Keratinocyte (primary cell): ENCODE results near the gene DYNC1I2. TPM values are rescaled to one million over a fixed set of nuclear protein-coding genes. Genes with fewer than 3 reads are reported as not detected.

Experiments
- DNase-seq: peaks from one replicate; pipeline ENCODE4 v3.0.0-alpha.2; 2011; ENCODE audit warnings: low read depth, missing footprints, low spot score
- FAIRE-seq: peaks from 2 replicates; lab custom pipeline; 2011; peaks lifted over from hg19 to GRCh38; lab: Jason Lieb, UNC
- H2AFZ ChIP-seq: 2 replicates; pipeline ENCODE4 v1.6.0; 2012; ENCODE audit warnings: low read length, control low read depth, inconsistent platforms; ENCODE audit not compliant: control insufficient read depth
- H3K27ac ChIP-seq: 2 replicates; pipeline ENCODE4 v1.5.1; 2011; ENCODE audit warnings: low read length; ENCODE audit not compliant: control insufficient read depth, insufficient read depth
- H3K27me3 ChIP-seq: 3 replicates; pipeline ENCODE4 v1.6.0; 2011; ENCODE audit warnings: low read length; ENCODE audit not compliant: control insufficient read depth, insufficient read depth; ENCODE audit errors: extremely low read depth
- H3K36me3 ChIP-seq, 2 experiments: 2 replicates in 1 of 2; 3 replicates in 1 of 2; pipeline ENCODE4 v1.5.1; 2011; ENCODE audit warnings: low read length in 2 of 2, mild to moderate bottlenecking in 1 of 2; ENCODE audit not compliant: control insufficient read depth in 2 of 2, insufficient read depth in 2 of 2; ENCODE audit errors: extremely low read depth in 1 of 2
- H3K4me1 ChIP-seq: 3 replicates; pipeline ENCODE4 v1.5.1; 2011; ENCODE audit warnings: low read length; ENCODE audit not compliant: control insufficient read depth, insufficient read depth; ENCODE audit errors: extremely low read depth
- H3K4me2 ChIP-seq: 3 replicates; pipeline ENCODE4 v1.6.0; 2011; ENCODE audit warnings: low read depth, low read length; ENCODE audit not compliant: control insufficient read depth, insufficient read depth; ENCODE audit errors: extremely low read depth
- H3K4me3 ChIP-seq, 3 experiments: fragments of 200-600 bp in 1 of 3; sonication (generic) in 1 of 3; 2 replicates in 2 of 3; 3 replicates in 1 of 3; pipeline ENCODE4 v1.5.1; 2011 to 2016; ENCODE audit warnings: low read length in 3 of 3, mild to moderate bottlenecking in 3 of 3, control low read depth in 2 of 3, inconsistent platforms in 1 of 3, low read depth in 1 of 3, mixed read lengths in 1 of 3, mixed run types in 1 of 3, moderate library complexity in 1 of 3; ENCODE audit not compliant: control insufficient read depth in 2 of 3, insufficient read depth in 2 of 3; ENCODE audit errors: extremely low read depth in 1 of 3
- H3K79me2 ChIP-seq: 2 replicates; pipeline ENCODE4 v1.6.0; 2012; ENCODE audit warnings: low read length; ENCODE audit not compliant: control insufficient read depth, insufficient read depth
- H3K9ac ChIP-seq: 3 replicates; pipeline ENCODE4 v1.6.0; 2011; ENCODE audit warnings: low read length; ENCODE audit not compliant: control insufficient read depth, insufficient read depth; ENCODE audit errors: extremely low read depth
- H3K9me1 ChIP-seq: 3 replicates; pipeline ENCODE4 v1.6.0; 2011; ENCODE audit warnings: low read length; ENCODE audit not compliant: control insufficient read depth, insufficient read depth; ENCODE audit errors: extremely low read depth
- H3K9me3 ChIP-seq: 2 replicates; pipeline ENCODE4 v1.5.1; 2012; ENCODE audit warnings: low read depth, low read length; ENCODE audit not compliant: control insufficient read depth
- H4K20me1 ChIP-seq: 3 replicates; pipeline ENCODE4 v1.6.0; 2011; ENCODE audit warnings: low read length; ENCODE audit not compliant: control insufficient read depth, insufficient read depth; ENCODE audit errors: extremely low read depth
- EZH2 ChIP-seq: IDR thresholded peaks from one replicate; pipeline ENCODE4 v1.6.1; 2012; ENCODE audit warnings: inconsistent platforms, mild to moderate bottlenecking, low read length, moderate library complexity
- dilution Hi-C: fragments of 300-500 bp; cut with MboI; formaldehyde crosslinking; loops from one replicate; pipeline ENCODE4 v1.7.0; 2020; ENCODE audit warnings: low sequenced_read_pairs; ENCODE audit not compliant: extremely low pct_ligation_motif_present
- polyA plus RNA-seq, 5 experiments: library from polyadenylated mRNA; depleted of rRNA in 3 of 5; stranded (reverse) in 3 of 5; stranded (forward) in 1 of 5; unstranded in 1 of 5; fragments of >200 nt; gene quantifications; 1 replicate in 1 of 5; 2 replicates in 3 of 5; 3 replicates in 1 of 5; pipeline versions ENCODE4 v1.2.1 to v1.2.3, GENCODE V29; 2011 to 2012; ENCODE audit warnings: missing spikeins in 2 of 5, low read depth in 1 of 5, low replicate concordance in 1 of 5
- TF ChIP-seq, protein P1 (sequence below), 3 experiments: IDR thresholded peaks in 1 of 3; conservative IDR thresholded peaks in 1 of 3; optimal IDR thresholded peaks in 1 of 3; 2 replicates in 2 of 3; 3 replicates in 1 of 3; pipeline versions ENCODE3 to v1.5.1; 2011; ENCODE audit warnings: low read length in 3 of 3, mild to moderate bottlenecking in 3 of 3, moderate library complexity in 2 of 3, control low read depth in 1 of 3, inconsistent platforms in 1 of 3; ENCODE audit not compliant: insufficient read depth in 2 of 3; ENCODE audit errors: extremely low read depth in 1 of 3

The DYNC1I2 gene
- polyA plus RNA-seq, 1 donor (not counting 4 experiments of a cell fraction or from before 2014, with no cell fraction given): 237 TPM

DNA sequence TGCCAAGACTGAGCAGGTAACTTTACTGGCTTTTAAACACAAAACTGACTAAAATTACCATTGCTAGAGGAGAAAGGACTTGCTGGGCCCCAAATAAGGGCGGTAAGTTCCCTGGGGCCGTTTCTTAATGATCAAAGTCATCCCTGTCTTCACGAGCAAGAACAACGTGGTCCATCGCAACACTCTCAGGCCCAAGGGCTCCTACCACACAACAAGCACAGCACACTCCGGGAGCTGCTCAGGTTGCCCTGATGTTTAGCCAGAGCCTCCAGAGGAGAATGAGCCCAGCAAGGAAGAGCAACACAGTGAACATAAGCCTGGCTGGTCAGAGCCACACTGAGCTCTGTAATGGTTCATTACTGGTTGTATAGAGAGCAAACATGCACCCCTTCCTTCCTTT is 102.7 kb downstream of the DYNC1I2 start:
- H3K4me3 ChIP-seq: no peak overlapping the region

GRCh38 chr2:171791361-171791760 is 104.1 kb downstream of the DYNC1I2 start:
- Histone ChIP-seq H3K79me2 (no peaks in the 10 kb centered on the region), H3K4me3 (no peak overlapping the region), H2AFZ (no peak overlapping the region), H3K27ac (no peak overlapping the region), H4K20me1 (no peaks in the 10 kb centered on the region), H3K9ac (no peak overlapping the region), H3K4me1 (no peaks in the 10 kb centered on the region), H3K27me3 (no peaks in the 10 kb centered on the region), H3K36me3 (peaks cover 4% of the 10 kb centered on the region in 2 experiments), H3K9me3 (no peaks in the 10 kb centered on the region), H3K9me1 (no peaks in the 10 kb centered on the region), H3K4me2 (no peak overlapping the region)
- no peak for TF ChIP-seq EZH2
- TF ChIP-seq, protein P1, sequence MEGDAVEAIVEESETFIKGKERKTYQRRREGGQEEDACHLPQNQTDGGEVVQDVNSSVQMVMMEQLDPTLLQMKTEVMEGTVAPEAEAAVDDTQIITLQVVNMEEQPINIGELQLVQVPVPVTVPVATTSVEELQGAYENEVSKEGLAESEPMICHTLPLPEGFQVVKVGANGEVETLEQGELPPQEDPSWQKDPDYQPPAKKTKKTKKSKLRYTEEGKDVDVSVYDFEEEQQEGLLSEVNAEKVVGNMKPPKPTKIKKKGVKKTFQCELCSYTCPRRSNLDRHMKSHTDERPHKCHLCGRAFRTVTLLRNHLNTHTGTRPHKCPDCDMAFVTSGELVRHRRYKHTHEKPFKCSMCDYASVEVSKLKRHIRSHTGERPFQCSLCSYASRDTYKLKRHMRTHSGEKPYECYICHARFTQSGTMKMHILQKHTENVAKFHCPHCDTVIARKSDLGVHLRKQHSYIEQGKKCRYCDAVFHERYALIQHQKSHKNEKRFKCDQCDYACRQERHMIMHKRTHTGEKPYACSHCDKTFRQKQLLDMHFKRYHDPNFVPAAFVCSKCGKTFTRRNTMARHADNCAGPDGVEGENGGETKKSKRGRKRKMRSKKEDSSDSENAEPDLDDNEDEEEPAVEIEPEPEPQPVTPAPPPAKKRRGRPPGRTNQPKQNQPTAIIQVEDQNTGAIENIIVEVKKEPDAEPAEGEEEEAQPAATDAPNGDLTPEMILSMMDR (optimal IDR thresholded peaks at IDR 0.05 in 1 of 3, IDR thresholded peaks at IDR 0.05 in 1 of 3, conservative IDR thresholded peaks at IDR 0.05 in 1 of 3; ENCODE audit: extremely low read depth in 1 of 3, insufficient read depth in 2 of 3, low read length in 3 of 3): no peak
- dilution Hi-C loops: no loop called here
- DNase-seq: no peak
- FAIRE-seq: no peak

More for the DNA sequence above, 102.7 kb downstream of the DYNC1I2 start:
- H2AFZ ChIP-seq: no peak overlapping the region
- H3K27me3 ChIP-seq: no peaks in the 10 kb centered on the region
- H4K20me1 ChIP-seq: no peaks in the 10 kb centered on the region
- FAIRE-seq: no peak
- H3K79me2 ChIP-seq: no peaks in the 10 kb centered on the region
- DNase-seq: no peak
- no peaks in the 10 kb centered on the region for H3K9me3 ChIP-seq
- TF ChIP-seq EZH2: no peak
- TF ChIP-seq, protein P1 (optimal IDR thresholded peaks at IDR 0.05 in 1 of 3, IDR thresholded peaks at IDR 0.05 in 1 of 3, conservative IDR thresholded peaks at IDR 0.05 in 1 of 3; ENCODE audit: extremely low read depth in 1 of 3, insufficient read depth in 2 of 3, low read length in 3 of 3): no peak
- no peak overlapping the region for H3K4me2 ChIP-seq
- dilution Hi-C loops: no loop called here
- no peak overlapping the region for H3K9ac ChIP-seq
- H3K27ac ChIP-seq: no peak overlapping the region
- H3K4me1 ChIP-seq: no peaks in the 10 kb centered on the region
- peaks cover 5 to 7% of the 10 kb centered on the region in 2 experiments for H3K36me3 ChIP-seq
- no peaks in the 10 kb centered on the region for H3K9me1 ChIP-seq
